Measurements from ENCODE around the gene ELN.

Gene ELN

DNA sequence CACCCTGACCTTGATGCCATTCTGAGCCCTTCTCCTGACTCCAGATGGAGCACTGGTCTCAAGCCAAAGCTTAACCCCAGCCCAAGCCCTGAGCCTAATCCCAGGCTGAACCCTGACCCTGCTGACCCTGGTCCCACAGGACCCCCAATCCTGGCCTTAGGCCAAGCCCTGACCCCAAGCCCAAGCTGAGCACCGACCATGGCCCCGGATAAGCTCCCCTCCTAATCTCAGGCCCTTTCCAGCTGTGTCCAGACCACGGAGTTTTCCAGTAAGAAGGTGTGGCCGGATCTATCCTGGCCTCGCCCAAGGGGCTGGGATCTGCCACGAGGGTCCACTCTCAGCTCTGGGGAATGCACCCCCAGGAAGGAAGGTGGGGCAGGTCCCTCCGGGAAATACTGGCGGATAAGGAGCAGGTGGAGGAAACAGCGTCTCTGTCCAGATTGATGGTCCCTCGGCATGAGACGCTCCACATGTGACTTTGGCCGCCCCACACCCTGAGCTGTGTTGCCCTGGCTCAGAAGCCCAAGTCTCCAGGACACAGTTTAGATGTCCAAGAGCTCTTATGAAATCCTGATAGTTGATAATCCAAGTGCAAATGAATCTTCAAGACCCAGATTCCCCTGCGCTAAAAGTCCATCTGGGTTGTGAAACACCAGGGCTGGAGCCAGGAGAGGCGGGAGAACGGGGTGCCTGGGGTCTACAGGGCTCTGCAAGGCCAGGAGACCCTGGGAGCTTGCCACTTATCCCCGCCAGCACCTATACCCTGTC, 10.4 kb downstream of the ELN start:
- TF ChIP-seq, protein P1, sequence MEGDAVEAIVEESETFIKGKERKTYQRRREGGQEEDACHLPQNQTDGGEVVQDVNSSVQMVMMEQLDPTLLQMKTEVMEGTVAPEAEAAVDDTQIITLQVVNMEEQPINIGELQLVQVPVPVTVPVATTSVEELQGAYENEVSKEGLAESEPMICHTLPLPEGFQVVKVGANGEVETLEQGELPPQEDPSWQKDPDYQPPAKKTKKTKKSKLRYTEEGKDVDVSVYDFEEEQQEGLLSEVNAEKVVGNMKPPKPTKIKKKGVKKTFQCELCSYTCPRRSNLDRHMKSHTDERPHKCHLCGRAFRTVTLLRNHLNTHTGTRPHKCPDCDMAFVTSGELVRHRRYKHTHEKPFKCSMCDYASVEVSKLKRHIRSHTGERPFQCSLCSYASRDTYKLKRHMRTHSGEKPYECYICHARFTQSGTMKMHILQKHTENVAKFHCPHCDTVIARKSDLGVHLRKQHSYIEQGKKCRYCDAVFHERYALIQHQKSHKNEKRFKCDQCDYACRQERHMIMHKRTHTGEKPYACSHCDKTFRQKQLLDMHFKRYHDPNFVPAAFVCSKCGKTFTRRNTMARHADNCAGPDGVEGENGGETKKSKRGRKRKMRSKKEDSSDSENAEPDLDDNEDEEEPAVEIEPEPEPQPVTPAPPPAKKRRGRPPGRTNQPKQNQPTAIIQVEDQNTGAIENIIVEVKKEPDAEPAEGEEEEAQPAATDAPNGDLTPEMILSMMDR (IDR thresholded peaks at IDR 0.05; ENCODE audit: extremely low read depth, insufficient read depth, missing control alignments) = no peak
- in situ Hi-C loops (cut with MboI; ENCODE audit: low pct_unique_long_range_greater_than_20kb, low sequenced_read_pairs, unreplicated experiment) = no loop called here
- no peak for DNase-seq (ENCODE audit: low spot score)

DNA sequence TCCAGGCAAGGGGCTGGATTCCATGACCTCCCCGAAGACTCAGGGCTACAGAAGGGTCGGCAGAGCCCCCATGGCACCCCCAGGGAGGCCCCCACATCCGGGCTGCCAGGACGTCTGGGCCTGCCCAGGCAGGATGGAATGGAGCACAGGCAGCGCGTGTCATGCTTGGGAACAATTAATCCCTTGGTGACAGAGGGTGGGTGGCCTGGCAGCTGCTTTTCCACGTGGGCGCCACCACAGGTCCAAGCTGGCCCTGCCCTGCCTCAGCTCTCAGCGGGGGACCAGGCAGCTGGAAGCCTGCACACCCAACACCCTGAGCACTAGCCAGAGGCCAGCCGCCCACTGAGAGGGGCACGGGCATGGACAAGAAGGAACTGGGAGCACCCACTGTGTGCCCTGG, 11.4 kb downstream of the ELN start:
- DNase-seq (ENCODE audit: low spot score) = no peak
- TF ChIP-seq, protein P1 (IDR thresholded peaks at IDR 0.05; ENCODE audit: extremely low read depth, insufficient read depth, missing control alignments) = no peak
- in situ Hi-C loops (cut with MboI; ENCODE audit: low pct_unique_long_range_greater_than_20kb, low sequenced_read_pairs, unreplicated experiment) = no loop called here

DNA sequence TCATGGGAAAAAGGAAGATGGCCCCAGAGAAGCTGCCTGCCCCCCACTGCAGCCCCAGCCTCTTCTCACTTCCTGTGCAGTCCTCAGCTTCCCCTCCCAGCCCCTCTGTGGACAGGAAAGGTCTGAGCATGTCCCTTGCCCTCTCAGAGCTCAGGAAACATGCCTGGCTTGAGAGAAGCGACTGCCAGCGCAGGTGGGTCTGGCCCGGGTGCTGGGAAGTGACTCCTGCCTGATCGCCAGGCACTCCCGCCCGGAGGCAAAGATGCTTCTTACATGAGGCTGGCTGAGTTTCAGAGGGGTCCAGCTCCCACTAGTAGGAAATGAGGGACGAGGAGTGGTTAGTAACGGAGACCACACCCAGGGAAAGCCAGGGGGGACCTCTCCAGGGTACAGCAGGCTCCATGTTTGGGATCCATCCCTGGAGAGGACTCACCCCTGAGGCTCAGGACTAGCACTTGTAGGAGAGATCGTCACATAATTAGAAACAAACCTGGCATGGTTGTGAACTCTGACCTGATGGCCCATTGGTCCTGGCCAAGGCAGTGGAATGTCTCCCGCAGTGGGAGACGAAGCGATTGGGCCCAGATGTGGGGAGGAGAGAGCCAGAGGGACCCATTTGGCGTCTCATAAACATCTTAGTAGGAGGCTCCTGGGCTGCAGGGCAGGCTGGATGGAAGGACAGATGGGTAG, 12.3 kb downstream of the ELN start:
- no peak for DNase-seq (ENCODE audit: low spot score)
- in situ Hi-C loops (cut with MboI; ENCODE audit: low pct_unique_long_range_greater_than_20kb, low sequenced_read_pairs, unreplicated experiment) = no loop called here
- TF ChIP-seq, protein P1 (IDR thresholded peaks at IDR 0.05; ENCODE audit: extremely low read depth, insufficient read depth, missing control alignments) = no peak

DNA sequence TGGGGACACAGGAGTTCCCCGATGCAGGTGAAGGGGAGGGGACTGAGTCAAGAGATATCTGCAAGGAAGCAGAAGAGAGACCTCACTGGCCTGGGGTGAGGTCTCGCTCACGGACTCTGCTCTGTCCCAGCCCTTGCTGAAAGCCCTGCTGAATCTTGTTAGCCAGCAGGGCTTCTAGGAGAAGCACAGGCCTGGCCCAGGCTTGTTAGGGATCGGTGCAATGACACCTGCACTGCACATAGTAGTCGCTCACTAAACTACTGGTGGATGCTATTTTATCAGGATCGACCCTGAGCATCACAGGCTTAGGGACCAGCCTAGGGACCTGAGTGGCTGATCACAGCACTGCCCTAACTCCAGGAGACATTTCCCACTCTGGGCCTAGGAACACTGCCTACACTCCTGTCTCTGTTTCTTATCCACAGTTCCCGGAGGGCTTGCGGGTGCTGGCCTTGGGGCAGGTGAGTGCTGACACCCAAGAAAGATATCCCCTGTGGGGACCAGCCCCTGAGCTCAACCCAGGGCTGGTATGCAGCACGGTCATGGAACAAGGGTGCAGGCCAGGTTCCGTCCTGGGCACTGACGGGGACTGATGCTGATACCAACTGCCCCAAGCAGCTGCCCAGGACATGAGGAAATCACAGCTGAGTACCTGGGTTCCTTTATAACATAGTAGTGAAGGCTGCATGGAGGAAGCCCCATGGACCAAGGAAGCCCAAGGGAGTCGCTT, 13.0 kb downstream of the ELN start:
- in situ Hi-C loops (cut with MboI; ENCODE audit: low pct_unique_long_range_greater_than_20kb, low sequenced_read_pairs, unreplicated experiment) = no loop called here
- no peak for DNase-seq (ENCODE audit: low spot score)
- TF ChIP-seq, protein P1 (IDR thresholded peaks at IDR 0.05; ENCODE audit: extremely low read depth, insufficient read depth, missing control alignments) = no peak

DNA sequence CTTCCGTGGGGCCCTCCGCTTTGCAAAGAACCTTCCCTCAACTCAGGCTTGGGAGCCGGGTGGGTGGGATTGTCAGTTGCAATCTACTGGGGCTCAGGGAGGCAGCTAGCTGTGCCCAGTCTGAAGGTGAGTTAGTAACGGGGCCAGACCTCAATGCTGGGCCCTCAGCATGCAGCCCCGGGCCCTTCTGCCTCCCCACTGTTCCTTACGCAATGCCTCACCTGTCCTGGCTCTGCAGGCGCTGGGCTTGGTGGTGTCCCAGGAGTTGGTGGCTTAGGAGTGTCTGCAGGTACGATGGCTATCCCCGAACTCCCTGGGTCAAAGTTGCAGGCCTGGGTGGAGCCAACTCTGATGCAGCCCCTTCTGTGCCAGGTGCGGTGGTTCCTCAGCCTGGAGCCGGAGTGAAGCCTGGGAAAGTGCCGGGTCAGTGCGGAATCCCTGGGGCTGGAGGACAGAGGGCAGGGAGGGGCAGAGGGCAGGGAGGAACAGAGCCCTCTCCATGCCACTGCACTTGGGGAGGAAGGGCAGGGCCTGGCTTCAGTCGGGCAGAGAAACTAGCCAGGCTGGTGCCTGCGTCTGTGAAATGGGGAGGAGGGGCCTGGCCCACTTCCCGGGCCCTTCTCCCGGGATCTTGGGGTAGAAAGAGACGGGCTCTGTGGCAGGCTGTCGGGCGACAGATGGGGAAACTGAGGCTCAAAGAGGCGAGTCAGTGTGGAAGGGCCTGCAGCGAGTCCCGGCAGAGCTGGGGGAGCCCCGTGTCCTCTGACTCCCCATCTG, 15.0 kb downstream of the ELN start:
- no peak for DNase-seq (ENCODE audit: low spot score)
- in situ Hi-C loops (cut with MboI; ENCODE audit: low pct_unique_long_range_greater_than_20kb, low sequenced_read_pairs, unreplicated experiment) = no loop called here
- TF ChIP-seq, protein P1 (IDR thresholded peaks at IDR 0.05; ENCODE audit: extremely low read depth, insufficient read depth, missing control alignments) = no peak

DNA sequence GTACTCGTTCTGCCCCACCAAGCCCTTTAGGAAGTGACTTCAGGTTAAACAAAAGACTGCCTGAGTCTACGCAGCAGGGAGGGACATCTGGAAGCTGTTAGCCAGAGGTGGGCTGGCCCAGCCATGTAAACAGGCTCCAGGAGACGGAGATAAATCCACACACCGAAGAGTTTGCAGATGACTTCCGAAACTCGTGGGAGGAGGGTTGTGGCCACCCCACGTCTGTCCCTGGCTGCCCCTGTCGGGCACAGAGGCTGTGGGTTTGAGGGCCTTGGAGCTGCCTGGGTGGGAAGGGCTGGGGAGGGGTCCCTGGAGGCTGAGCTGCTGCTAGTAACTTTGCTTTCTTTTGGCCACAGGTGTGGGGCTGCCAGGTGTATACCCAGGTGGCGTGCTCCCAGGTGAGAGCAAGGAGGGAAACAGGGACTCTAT, 15.6 kb downstream of the ELN start:
- no peak for DNase-seq (ENCODE audit: low spot score)
- in situ Hi-C loops (cut with MboI; ENCODE audit: low pct_unique_long_range_greater_than_20kb, low sequenced_read_pairs, unreplicated experiment) = no loop called here
- TF ChIP-seq, protein P1 (IDR thresholded peaks at IDR 0.05; ENCODE audit: extremely low read depth, insufficient read depth, missing control alignments) = no peak

All from GM13977 (cell line).